WTC11 (cell line): ENCODE measurements around the gene LINC00305. TPM values are rescaled to one million over a fixed set of nuclear protein-coding genes. Genes with fewer than 3 reads are reported as not detected.

Source experiments
- ATAC-seq: fragments of 200-7000 bp; cut with Tn5 transposase; 2 replicates; pipeline ENCODE4 v1.10.0; 2021; ENCODE audit warnings: mild to moderate bottlenecking, moderate library complexity
- CTCF ChIA-PET: fragments of 300-600 bp; sonication (Branson Sonifier 250); formaldehyde crosslinking; loops from one replicate; lab custom pipeline; 2021; ENCODE audit warnings: antibody characterized with exemption; lab: Charles Lee
- POLR2A ChIA-PET: fragments of 350-600 bp; sonication (Branson Sonifier 250); formaldehyde crosslinking; loops from one replicate; lab custom pipeline; 2021; ENCODE audit warnings: antibody characterized with exemption; lab: Charles Lee
- DNase-seq: peaks from one replicate; pipeline ENCODE4 v3.0.0; 2021; ENCODE audit warnings: low spot score
- H3K27ac Mint-ChIP-seq: 2 replicates; pipeline ENCODE4 v1.8.0; 2021; ENCODE audit warnings: mixed read lengths
- H3K27me3 Mint-ChIP-seq: 2 replicates; pipeline ENCODE4 v1.8.0; 2021; ENCODE audit warnings: low read depth, mild to moderate bottlenecking, moderate library complexity, mixed read lengths
- H3K36me3 Mint-ChIP-seq: 2 replicates; pipeline ENCODE4 v1.8.0; 2021; ENCODE audit warnings: mixed read lengths
- H3K4me1 Mint-ChIP-seq: 2 replicates; pipeline ENCODE4 v1.8.0; 2022; ENCODE audit warnings: mixed read lengths
- H3K4me3 Mint-ChIP-seq: 2 replicates; pipeline ENCODE4 v1.8.0; 2021; ENCODE audit warnings: mild to moderate bottlenecking, moderate library complexity, mixed read lengths
- H3K9me3 Mint-ChIP-seq: 2 replicates; pipeline ENCODE4 v1.8.0; 2021; ENCODE audit warnings: mixed read lengths
- CDX4 ChIP-seq: fragments of 250-450 bp; sonication (Bioruptor Pico); IDR thresholded peaks from 2 replicates; pipeline ENCODE4 v1.9.0; 2021; ENCODE audit warnings: moderate library complexity, mild to moderate bottlenecking, inconsistent platforms, borderline replicate concordance
- CREM ChIP-seq: sonication (generic); formaldehyde crosslinking; IDR thresholded peaks from 2 replicates; pipeline ENCODE4 v1.8.1; 2022; ENCODE audit warnings: mild to moderate bottlenecking, missing genetic modification reagents, moderate library complexity
- E2F5 ChIP-seq: sonication (generic); formaldehyde crosslinking; IDR thresholded peaks from 2 replicates; pipeline ENCODE4 v1.8.1; 2022; ENCODE audit warnings: mild to moderate bottlenecking, moderate library complexity, missing genetic modification reagents
- GABPB1 ChIP-seq: sonication (generic); formaldehyde crosslinking; IDR thresholded peaks from 2 replicates; pipeline ENCODE4 v1.8.1; 2023; ENCODE audit warnings: mild to moderate bottlenecking, missing genetic modification reagents
- GRHL2 ChIP-seq: fragments of 250-450 bp; sonication (Bioruptor Pico); IDR thresholded peaks from 2 replicates; pipeline ENCODE4 v1.8.0; 2022; ENCODE audit warnings: mild to moderate bottlenecking, moderate library complexity; ENCODE audit not compliant: insufficient replicate concordance, severe bottlenecking
- MAX ChIP-seq: sonication (generic); formaldehyde crosslinking; IDR thresholded peaks from 2 replicates; pipeline ENCODE4 v1.8.0; 2022; ENCODE audit warnings: mild to moderate bottlenecking, missing genetic modification reagents
- MLX ChIP-seq: sonication (generic); formaldehyde crosslinking; IDR thresholded peaks from 2 replicates; pipeline ENCODE4 v1.8.1; 2023; ENCODE audit warnings: mild to moderate bottlenecking, missing genetic modification reagents, moderate library complexity
- NR1H2 ChIP-seq: sonication (generic); formaldehyde crosslinking; IDR thresholded peaks from 2 replicates; pipeline ENCODE4 v1.9.0; 2021; ENCODE audit warnings: mild to moderate bottlenecking, moderate library complexity, missing genetic modification reagents
- PRRX2 ChIP-seq: fragments of 250-450 bp; sonication (Bioruptor Pico); IDR thresholded peaks from 2 replicates; pipeline ENCODE4 v1.8.0; 2021; ENCODE audit warnings: mild to moderate bottlenecking
- RELA ChIP-seq: sonication (generic); formaldehyde crosslinking; IDR thresholded peaks from 2 replicates; pipeline ENCODE4 v1.8.1; 2022; ENCODE audit warnings: missing genetic modification reagents, mild to moderate bottlenecking, borderline replicate concordance
- SMAD3 ChIP-seq: sonication (generic); formaldehyde crosslinking; IDR thresholded peaks from 2 replicates; pipeline ENCODE4 v1.8.0; 2022; ENCODE audit warnings: missing genetic modification reagents, mild to moderate bottlenecking, borderline replicate concordance
- TP53 ChIP-seq: sonication (generic); formaldehyde crosslinking; IDR thresholded peaks from 2 replicates; pipeline ENCODE4 v1.8.1; 2023; ENCODE audit warnings: mild to moderate bottlenecking, missing genetic modification reagents
- ZMAT4 ChIP-seq: fragments of 250-450 bp; sonication (Bioruptor Pico); IDR thresholded peaks from 2 replicates; pipeline ENCODE4 v1.9.0; 2021; ENCODE audit warnings: mild to moderate bottlenecking
- ZNF219 ChIP-seq: sonication (generic); formaldehyde crosslinking; IDR thresholded peaks from 2 replicates; pipeline ENCODE4 v1.8.0; 2023; ENCODE audit warnings: missing genetic modification reagents, mild to moderate bottlenecking, borderline replicate concordance
- ZNF423 ChIP-seq: fragments of 250-450 bp; sonication (Bioruptor Pico); IDR thresholded peaks from 2 replicates; pipeline ENCODE4 v2.1.2; 2022; ENCODE audit warnings: mild to moderate bottlenecking, moderate library complexity
- ZNF512 ChIP-seq: sonication (generic); formaldehyde crosslinking; IDR thresholded peaks from 2 replicates; pipeline ENCODE4 v1.8.1; 2022; ENCODE audit warnings: missing genetic modification reagents, borderline replicate concordance
- ZNF671 ChIP-seq: fragments of 250-450 bp; sonication (Bioruptor Pico); IDR thresholded peaks from 2 replicates; pipeline ENCODE4 v1.8.0; 2021; ENCODE audit warnings: mild to moderate bottlenecking
- ZSCAN18 ChIP-seq: fragments of 250-450 bp; sonication (Bioruptor Pico); IDR thresholded peaks from 2 replicates; pipeline ENCODE4 v2.1.2; 2022; ENCODE audit warnings: mild to moderate bottlenecking, moderate library complexity
- total RNA-seq: library from RNA; stranded (reverse); gene quantifications from 3 replicates; pipeline ENCODE4 v1.2.3, GENCODE V29; 2021

LINC00305 gene
- total RNA-seq, 1 experiment from 2014 or later = not detected

- DNase-seq (peak; percentile 13), ATAC-seq (peak; percentile 55)
- CTCF ChIA-PET = no interaction called here
- H3K4me3 Mint-ChIP-seq = no peak overlapping the region
- TF ChIP-seq CREM (CRISPR knock-in tag) (no peak), RELA (CRISPR knock-in tag) (no peak), NR1H2 (CRISPR knock-in tag) (no peak)
- no peaks in the 10 kb centered on the region for H3K9me3 Mint-ChIP-seq
- peaks cover 13% of the 10 kb centered on the region for H3K4me1 Mint-ChIP-seq
- no peak overlapping the region for H3K27ac Mint-ChIP-seq
- POLR2A ChIA-PET = interaction anchor here (0.7 kb wide), 1 partner anchor 152 kb away, joined by 5 read pairs; no protein-coding TSS in a partner anchor
- no peaks in the 10 kb centered on the region; the same call in 1 of the 2 replicates for H3K27me3 Mint-ChIP-seq
- no peaks in the 10 kb centered on the region for H3K36me3 Mint-ChIP-seq
These were observed 1.1 kb upstream of the LINC00305 start for GRCh38 chr18:64149916-64150438.

- ChIA-PET POLR2A (no interaction called here), CTCF (no interaction called here)
- ATAC-seq = no peak
- TF ChIP-seq NR1H2 (CRISPR knock-in tag) (no peak), ZNF512 (CRISPR knock-in tag) (no peak), GRHL2 (CRISPR knock-in tag) (no peak), ZMAT4 (no peak), CDX4 (CRISPR knock-in tag) (no peak), PRRX2 (no peak), TP53 (CRISPR knock-in tag) (no peak), MLX (CRISPR knock-in tag) (no peak), ZNF423 (CRISPR knock-in tag) (no peak)
- no peaks in the 10 kb centered on the region for H3K36me3 Mint-ChIP-seq
- no peaks in the 10 kb centered on the region for H3K27me3 Mint-ChIP-seq
- H3K4me3 Mint-ChIP-seq = no peak overlapping the region
- peaks cover 12% of the 10 kb centered on the region for H3K4me1 Mint-ChIP-seq
- H3K27ac Mint-ChIP-seq = no peak overlapping the region
- H3K9me3 Mint-ChIP-seq = no peaks in the 10 kb centered on the region
- no peak for DNase-seq
These were observed 6.0 kb downstream of the LINC00305 start for GRCh38 chr18:64142904-64143303.

- H3K27ac Mint-ChIP-seq = no peak overlapping the region
- no peak for ATAC-seq
- CTCF ChIA-PET = no interaction called here
- TF ChIP-seq NR1H2 (CRISPR knock-in tag) (no peak), ZNF219 (CRISPR knock-in tag) (no peak)
- TF ChIP-seq, all 79 proteins: peak for 0
- 0 out of 2 replicates have a peak, but pooled peaks cover 5% of the 10 kb centered on the region for H3K9me3 Mint-ChIP-seq
- POLR2A ChIA-PET = no interaction called here
- no peak for DNase-seq
- no peaks in the 10 kb centered on the region for H3K36me3 Mint-ChIP-seq
- peaks cover 41% of the 10 kb centered on the region for H3K4me1 Mint-ChIP-seq
- H3K4me3 Mint-ChIP-seq = no peak overlapping the region
- H3K27me3 Mint-ChIP-seq = no peaks in the 10 kb centered on the region
These were observed 11.0 kb downstream of the LINC00305 start for GRCh38 chr18:64137914-64138313.

- H3K9me3 Mint-ChIP-seq = 0 out of 2 replicates have a peak, but pooled peaks cover 5% of the 10 kb centered on the region
- no peaks in the 10 kb centered on the region for H3K36me3 Mint-ChIP-seq
- ATAC-seq = peak; percentile 59; the same call in 1 of the 2 replicates
- DNase-seq = peak; percentile 28
- H3K27me3 Mint-ChIP-seq = no peaks in the 10 kb centered on the region
- H3K4me1 Mint-ChIP-seq = peaks cover 54% of the 10 kb centered on the region
- ChIA-PET CTCF (interaction anchor here (0.9 to 1.6 kb wide), 2 partner anchors 14 to 50 kb away, joined by 3 to 5 read pairs; no protein-coding TSS in a partner anchor), POLR2A (no interaction called here)
- H3K4me3 Mint-ChIP-seq = no peak overlapping the region
- peak overlapping the region; percentile 75 for H3K27ac Mint-ChIP-seq
- no peak for TF ChIP-seq SMAD3
- no peak for TF ChIP-seq ZSCAN18 (CRISPR knock-in tag)
- no peak for TF ChIP-seq NR1H2 (CRISPR knock-in tag)
- no peak for TF ChIP-seq ZNF671 (CRISPR knock-in tag)
- no peak for TF ChIP-seq GABPB1 (CRISPR knock-in tag)
- TF ChIP-seq E2F5 (CRISPR knock-in tag) = no peak
- no peak for TF ChIP-seq GRHL2 (CRISPR knock-in tag)
- TF ChIP-seq MAX (CRISPR knock-in tag) = no peak
These were observed 14.7 kb downstream of the LINC00305 start for GRCh38 chr18:64134044-64134747.
